Measurements from ENCODE around the gene ZBTB34. TPM values are rescaled to one million over a fixed set of nuclear protein-coding genes. Genes with fewer than 3 reads are reported as not detected.

The ZBTB34 gene
- total RNA-seq, 4 donors from 2014 or later = 4.0 to 8.2 (median 4.5) TPM

DNA sequence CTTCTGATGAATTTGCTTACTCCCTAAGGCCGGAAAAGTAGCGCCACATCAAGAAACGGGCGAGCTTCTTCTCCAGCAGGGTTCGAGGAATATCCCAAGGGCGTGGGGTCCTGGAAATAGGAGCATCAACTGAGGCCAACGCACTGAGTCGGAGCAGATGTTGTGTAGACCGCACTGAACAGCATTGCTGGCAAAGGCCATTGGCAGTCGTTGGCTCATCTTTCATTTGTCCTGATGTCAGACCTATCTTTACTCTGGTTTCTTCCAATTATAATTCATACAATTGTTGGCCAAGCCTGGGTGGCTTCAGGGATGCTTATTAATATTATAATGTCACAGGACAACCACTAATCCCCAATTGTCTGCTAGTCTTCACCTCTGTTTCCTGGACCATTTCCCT is 26.5 kb downstream of the ZBTB34 start:
- no peak overlapping the region for H3K4me3 ChIP-seq
- no peak overlapping the region for H3K27ac ChIP-seq
- H3K9me3 ChIP-seq = no peaks in the 10 kb centered on the region
- TF ChIP-seq, protein P1, sequence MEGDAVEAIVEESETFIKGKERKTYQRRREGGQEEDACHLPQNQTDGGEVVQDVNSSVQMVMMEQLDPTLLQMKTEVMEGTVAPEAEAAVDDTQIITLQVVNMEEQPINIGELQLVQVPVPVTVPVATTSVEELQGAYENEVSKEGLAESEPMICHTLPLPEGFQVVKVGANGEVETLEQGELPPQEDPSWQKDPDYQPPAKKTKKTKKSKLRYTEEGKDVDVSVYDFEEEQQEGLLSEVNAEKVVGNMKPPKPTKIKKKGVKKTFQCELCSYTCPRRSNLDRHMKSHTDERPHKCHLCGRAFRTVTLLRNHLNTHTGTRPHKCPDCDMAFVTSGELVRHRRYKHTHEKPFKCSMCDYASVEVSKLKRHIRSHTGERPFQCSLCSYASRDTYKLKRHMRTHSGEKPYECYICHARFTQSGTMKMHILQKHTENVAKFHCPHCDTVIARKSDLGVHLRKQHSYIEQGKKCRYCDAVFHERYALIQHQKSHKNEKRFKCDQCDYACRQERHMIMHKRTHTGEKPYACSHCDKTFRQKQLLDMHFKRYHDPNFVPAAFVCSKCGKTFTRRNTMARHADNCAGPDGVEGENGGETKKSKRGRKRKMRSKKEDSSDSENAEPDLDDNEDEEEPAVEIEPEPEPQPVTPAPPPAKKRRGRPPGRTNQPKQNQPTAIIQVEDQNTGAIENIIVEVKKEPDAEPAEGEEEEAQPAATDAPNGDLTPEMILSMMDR (IDR thresholded peaks at IDR 0.05) = no peak
- TF ChIP-seq POLR2A (IDR thresholded peaks at IDR 0.05) = no peak
- 83 to 89% methylated on average over 10 of the region's 10 CpGs for WGBS, 2 donors
- intact Hi-C loops (cut with DNase I) = no loop called here
- no peak for DNase-seq
- H3K27me3 ChIP-seq = no peaks in the 10 kb centered on the region
- H3K36me3 ChIP-seq = peaks cover 0 to 18% (median 0%) of the 10 kb centered on the region in 3 donors
- peaks cover 0 to 25% (median 0%) of the 10 kb centered on the region in 3 donors for H3K4me1 ChIP-seq

DNA sequence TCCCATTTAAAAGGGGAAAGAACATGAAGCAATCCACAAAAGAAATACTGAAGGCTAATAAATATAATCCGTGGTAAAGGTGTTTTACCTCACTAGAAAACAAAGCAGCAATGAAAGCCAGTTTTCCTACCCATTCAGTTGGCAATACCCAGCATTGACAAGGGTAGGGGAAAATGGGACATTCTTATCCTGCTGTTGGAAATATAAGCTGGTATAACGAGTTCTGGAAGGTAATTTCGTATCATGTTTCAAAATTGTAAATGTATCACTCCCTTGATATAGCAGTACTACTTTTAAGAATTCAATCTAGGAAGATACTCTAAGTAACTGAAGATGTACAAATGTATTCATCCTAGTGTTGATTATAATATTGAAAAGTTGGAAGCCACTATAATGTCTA is 31.2 kb downstream of the ZBTB34 start:
- TF ChIP-seq, protein P1 (IDR thresholded peaks at IDR 0.05) = no peak
- no peak for TF ChIP-seq POLR2A (IDR thresholded peaks at IDR 0.05)
- intact Hi-C loops (cut with DNase I) = no loop called here
- Histone ChIP-seq H3K4me3 (no peak overlapping the region), H3K27ac (no peak overlapping the region), H3K27me3 (no peaks in the 10 kb centered on the region), H3K4me1 (no peaks in the 10 kb centered on the region), H3K36me3 (no peaks in the 10 kb centered on the region), H3K9me3 (no peaks in the 10 kb centered on the region)
- WGBS, 2 donors = 51 to 62% methylated on average over 3 of the region's 3 CpGs
- DNase-seq = no peak

DNA sequence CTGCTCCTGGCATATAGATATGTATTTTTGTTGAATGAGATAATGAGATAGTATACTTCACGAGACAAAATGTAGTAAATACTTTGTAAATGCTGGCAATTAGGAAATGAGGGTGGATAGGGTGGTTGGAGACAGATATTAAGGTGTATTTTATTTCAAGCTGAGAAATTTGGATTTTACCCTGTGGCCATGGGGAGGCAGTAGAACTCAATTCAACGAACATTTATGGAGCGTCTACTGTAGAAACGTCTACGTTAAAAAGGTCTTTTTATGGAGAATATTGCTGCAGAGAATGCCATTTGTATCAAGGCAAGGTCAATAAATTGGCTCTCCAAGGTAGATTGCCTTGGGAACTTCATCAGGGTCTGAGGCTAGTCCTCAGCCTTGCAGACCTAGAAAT is 32.6 kb downstream of the ZBTB34 start:
- intact Hi-C loops (cut with DNase I) = no loop called here
- no peak for DNase-seq
- TF ChIP-seq, protein P1 (IDR thresholded peaks at IDR 0.05) = peak in 1 of 6 experiments; percentile 39
- no peak for TF ChIP-seq POLR2A (IDR thresholded peaks at IDR 0.05)
- WGBS, 2 donors = 29 to 47% methylated on average over 5 of the region's 5 CpGs
- Histone ChIP-seq H3K27me3 (no peaks in the 10 kb centered on the region), H3K36me3 (no peaks in the 10 kb centered on the region), H3K9me3 (no peaks in the 10 kb centered on the region), H3K4me3 (no peak overlapping the region), H3K4me1 (no peaks in the 10 kb centered on the region), H3K27ac (no peak overlapping the region)

DNA sequence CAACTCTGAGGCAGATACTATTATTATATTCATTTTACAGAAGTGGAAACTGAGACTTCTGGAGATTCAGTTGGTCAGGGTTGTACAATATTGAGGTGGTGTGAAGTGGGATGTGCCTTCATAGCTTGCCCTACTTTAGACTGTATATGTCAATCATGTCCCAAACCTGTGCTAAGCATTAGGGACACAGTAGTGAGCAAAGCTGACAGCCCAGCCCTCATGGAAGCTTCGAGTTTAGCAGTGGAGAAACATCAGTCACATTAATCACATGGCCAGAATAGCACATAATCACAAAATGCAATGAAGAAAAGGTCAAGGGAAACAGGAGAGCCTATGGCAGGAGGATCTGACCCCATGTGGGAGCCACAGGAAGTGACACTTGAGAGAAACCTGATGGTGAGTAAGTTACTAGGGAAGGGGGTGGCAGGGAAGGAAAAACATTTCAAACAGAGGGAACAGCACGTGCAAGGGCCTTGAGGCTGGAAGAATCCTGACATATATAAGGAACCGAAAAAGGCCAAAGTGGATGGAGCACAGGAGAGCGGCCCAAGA is 33.7 kb downstream of the ZBTB34 start:
- Histone ChIP-seq H3K9me3 (no peaks in the 10 kb centered on the region), H3K27me3 (no peaks in the 10 kb centered on the region), H3K4me3 (no peak overlapping the region), H3K27ac (no peak overlapping the region), H3K36me3 (no peaks in the 10 kb centered on the region), H3K4me1 (no peaks in the 10 kb centered on the region)
- intact Hi-C loops (cut with DNase I) = no loop called here
- 60 to 74% methylated on average over 4 of the region's 4 CpGs for WGBS, 2 donors
- no peak for DNase-seq
- no peak for TF ChIP-seq POLR2A (IDR thresholded peaks at IDR 0.05)
- TF ChIP-seq, protein P1 (IDR thresholded peaks at IDR 0.05) = no peak

DNA sequence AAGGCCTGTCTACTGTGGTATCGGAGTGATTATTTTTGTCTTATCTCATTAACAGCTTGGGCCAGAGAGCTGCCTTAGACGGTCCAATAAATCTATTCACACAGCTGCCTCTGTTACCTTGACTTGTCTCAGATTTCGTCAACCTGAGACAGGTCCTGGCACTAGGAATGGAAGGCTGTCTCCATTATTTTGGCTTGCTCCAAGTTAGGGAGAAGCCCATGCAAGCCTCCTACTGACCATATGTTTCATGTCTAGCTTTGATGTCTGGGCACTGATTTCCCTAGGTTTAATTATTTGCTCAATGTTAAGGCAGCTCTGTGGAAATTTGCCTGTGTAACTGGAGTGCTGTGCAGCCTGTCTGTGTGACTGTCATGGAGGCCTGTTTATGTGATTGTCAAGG is 41.8 kb downstream of the ZBTB34 start:
- H3K27ac ChIP-seq = no peak overlapping the region
- peaks cover 0 to 22% (median 0%) of the 10 kb centered on the region in 4 donors for H3K27me3 ChIP-seq
- intact Hi-C loops (cut with DNase I) = no loop called here
- H3K4me1 ChIP-seq = no peaks in the 10 kb centered on the region
- TF ChIP-seq POLR2A (IDR thresholded peaks at IDR 0.05) = no peak
- TF ChIP-seq, protein P1 (IDR thresholded peaks at IDR 0.05) = no peak
- DNase-seq = no peak
- H3K36me3 ChIP-seq = no peaks in the 10 kb centered on the region
- 80 to 82% methylated on average over 3 of the region's 3 CpGs for WGBS, 2 donors
- no peak overlapping the region for H3K4me3 ChIP-seq
- no peaks in the 10 kb centered on the region for H3K9me3 ChIP-seq
